T-helper 22 cell (primary cell): ENCODE results near the gene TK2.

Experiments
- DNase-seq: peaks from one replicate; pipeline ENCODE4 v3.0.0-alpha.2; 2020; ENCODE audit warnings: low read depth

The TK2 gene

DNA sequence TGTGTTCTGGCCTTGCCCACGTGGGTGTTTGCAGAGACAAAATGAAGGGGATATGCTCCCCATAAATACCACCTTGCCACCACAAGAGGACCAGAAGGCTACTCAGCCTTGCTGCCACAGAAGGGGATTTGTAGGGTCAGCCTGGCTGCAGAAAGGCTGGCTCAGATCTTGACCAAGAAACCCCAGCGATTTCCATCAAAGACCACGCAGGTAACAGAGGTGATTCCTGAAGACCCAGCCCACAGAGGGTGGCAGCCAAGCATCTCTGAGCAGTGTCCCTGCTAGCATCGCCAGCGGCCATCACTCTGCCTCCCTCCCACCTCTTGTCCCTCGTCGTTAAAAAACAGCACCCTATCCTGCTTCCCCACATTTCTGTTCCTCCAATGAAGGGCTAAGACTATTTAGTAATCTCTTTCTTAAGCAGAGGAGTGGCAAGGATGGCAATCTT lies 68.0 kb downstream of the TK2 start:
- no peak for DNase-seq

GRCh38 chr16:66481081-66481942 lies 68.6 kb downstream of the TK2 start:
- DNase-seq = no peak

DNA sequence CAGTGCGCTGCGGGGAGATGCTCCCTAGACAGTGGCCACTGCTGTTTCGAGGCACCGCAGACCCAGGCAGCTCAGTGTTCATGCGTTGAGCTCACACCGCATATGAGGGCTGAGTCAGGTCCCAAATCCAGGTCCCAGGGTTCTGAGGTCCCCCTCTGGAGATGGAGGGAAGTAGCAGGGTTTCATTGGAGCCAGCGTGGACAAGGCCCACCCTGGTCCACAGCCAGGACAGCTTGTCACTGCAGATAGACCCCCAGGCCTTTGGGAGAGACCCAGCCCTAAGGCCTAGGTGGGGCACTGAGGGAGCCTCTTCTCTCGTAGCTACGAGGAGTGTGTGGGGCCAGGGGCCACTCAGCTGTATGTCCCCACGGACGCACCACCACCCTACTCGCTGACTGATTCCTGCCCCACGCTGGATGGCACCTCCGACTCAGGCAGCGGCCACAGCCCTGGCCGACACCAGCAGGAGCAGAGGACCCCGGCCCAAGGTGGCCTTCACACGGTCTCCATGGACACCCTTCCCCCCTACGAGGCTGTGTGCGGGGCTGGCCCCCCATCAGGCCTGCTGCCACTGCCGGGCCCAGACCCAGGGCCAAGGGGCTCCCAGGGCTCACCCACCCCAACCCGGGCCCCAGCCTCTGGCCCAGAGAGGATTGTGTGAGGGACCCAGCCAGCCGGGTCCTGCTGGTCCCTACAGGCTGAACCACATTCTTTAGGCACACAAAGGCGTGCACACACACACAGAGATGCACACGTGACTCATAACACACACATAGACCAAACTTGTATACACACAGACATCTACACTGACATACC lies 69.4 kb downstream of the TK2 start:
- DNase-seq = no peak

DNA sequence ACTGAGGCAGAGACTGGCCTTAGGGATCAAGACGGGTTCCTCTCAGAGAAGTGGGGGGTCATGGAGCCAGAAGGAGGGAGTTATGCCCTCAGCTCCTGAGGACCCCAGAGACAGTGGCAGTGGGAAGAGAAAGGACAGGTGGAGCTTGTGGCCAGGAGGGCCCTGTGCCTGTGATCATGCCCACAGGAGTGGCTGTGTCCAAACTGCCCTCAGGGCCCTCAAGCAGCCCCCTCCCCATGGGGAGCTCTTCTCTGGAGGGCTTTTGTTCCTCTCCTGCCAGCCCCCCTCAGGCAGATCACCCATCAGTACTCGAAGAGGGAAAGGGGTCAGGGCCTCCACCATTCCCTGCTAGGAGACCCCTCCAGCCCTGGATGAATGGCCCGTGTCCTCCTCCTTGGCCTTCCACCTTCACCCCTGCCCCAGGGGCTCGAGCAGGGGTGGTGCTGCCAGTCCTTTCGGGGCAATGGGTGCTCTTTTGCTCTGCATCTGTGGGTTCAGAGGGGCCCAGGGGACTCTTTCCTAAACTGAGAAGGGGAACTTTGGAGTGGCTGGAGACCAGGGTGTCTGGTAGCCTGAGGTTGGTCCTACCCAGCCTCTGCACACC lies 70.2 kb downstream of the TK2 start:
- no peak for DNase-seq

- peak; percentile 37 for DNase-seq
Measured at GRCh38 chr16:66478733-66479511, 71.0 kb downstream of the TK2 start.

DNA sequence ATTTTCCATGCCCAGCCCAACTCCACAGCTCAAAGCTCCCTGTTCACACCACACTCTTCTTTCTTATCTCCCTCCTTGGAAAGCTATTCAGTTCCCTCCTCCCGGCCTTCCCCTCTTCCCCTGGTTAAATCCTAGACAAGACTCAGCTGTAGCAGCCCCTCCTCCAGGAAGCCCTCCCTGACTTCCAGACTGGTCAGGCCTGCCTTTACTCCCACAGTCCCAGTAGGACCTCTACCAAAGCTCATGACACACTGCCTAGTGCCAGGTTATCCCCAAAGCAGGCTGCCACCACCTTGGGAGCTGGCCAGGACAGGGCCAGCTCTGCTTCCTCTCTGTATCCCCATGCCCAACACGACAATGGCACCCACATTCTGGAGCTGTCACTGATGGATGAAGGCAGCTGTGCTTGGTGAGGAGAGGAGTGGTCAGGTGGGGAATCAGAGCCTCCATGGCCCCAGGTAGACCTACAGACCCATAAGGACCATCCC lies 72.8 kb downstream of the TK2 start:
- no peak for DNase-seq

- no peak for DNase-seq
Measured at GRCh38 chr16:66476328-66477027, 73.4 kb downstream of the TK2 start.

DNA sequence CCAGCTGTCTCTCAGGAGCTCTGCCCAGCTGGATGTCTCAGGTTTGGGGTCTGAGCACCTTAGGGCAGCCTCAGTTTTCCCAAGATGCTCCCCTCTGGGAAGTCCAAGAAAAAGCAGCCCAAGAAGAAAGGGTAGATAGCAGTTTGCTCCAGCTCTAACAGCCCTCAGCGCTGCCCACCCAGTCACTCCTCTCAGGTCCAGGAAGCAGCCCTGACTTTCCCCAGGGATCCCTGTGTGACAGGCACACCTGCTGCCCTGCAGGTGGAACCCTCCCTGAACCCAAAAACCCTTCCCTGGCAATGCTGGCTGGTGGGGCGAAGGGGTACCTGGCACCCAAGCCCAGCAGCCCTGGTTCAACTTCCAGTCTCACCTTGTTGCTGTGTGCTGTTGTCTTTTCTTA lies 74.7 kb downstream of the TK2 start:
- no peak for DNase-seq

- DNase-seq = peak; percentile 16
Measured at GRCh38 chr16:66474750-66475199, 75.1 kb downstream of the TK2 start.

GRCh38 chr16:66473654-66474519 lies 76.0 kb downstream of the TK2 start:
- no peak for DNase-seq

DNA sequence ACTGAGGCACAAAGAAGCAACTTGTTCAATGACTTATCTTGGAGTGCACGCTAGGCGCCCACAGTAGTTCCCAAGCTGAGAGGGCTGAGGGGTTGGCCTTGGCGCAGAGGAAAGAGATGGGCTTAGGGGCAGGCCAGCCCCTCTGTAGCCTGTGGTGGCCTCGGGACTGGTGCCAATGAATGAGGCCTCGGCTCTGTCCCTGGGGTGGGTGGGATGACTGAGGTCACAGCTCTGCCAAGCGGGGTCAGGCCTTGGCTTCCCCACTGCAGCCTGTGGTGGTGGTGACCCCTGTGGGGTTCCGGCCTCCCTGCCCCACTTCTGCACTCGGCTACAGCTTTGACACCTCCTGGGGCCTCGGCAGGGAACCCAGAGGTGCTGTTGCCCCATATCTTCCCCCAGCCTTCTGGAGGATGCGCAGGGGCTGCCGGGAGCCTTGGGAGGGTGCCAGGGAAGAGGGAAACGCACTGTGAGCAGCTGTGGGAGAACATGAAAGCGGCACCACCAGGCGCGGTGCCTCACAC lies 76.8 kb downstream of the TK2 start:
- DNase-seq = no peak

GRCh38 chr16:66471716-66472393 lies 78.1 kb downstream of the TK2 start:
- DNase-seq = no peak

DNA sequence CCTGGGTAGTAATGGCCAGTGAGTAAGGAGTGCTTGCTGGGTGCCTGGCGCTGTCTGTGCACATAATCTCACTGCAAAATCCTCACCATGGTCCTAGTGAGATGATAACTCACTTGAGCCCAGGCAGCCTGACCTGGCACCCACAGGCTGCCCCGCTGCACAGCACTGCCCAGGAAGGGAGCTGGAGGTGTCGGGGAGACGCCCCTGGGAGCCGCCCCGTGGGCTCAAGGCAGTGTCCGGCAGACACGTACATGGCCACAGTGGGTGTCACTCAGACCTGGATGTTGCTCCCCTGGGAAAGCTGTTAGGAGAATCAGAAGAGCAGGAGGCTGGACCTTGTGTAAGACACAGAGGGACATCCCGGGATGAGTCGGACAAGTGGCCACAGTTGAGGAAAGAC lies 78.7 kb downstream of the TK2 start:
- no peak for DNase-seq

DNA sequence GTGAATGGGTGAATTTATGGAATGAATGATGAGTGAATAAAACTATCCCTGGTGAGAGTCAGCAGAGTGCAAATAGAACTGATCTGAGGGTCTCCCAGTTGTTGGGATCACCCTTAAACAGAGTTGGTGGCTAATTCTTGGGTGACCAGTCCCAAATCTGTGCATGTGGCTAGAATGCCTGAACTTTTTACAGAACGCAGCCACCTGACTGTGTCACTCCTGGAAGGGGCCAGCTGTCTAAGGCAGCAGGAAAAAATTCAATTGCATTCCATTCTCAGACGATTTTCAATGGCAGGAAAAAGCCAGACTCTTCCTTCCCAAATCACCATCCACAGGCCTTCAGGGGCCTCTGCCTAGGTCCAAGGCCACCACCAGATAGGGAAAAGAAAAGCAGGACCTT lies 79.4 kb downstream of the TK2 start:
- DNase-seq = no peak

DNA sequence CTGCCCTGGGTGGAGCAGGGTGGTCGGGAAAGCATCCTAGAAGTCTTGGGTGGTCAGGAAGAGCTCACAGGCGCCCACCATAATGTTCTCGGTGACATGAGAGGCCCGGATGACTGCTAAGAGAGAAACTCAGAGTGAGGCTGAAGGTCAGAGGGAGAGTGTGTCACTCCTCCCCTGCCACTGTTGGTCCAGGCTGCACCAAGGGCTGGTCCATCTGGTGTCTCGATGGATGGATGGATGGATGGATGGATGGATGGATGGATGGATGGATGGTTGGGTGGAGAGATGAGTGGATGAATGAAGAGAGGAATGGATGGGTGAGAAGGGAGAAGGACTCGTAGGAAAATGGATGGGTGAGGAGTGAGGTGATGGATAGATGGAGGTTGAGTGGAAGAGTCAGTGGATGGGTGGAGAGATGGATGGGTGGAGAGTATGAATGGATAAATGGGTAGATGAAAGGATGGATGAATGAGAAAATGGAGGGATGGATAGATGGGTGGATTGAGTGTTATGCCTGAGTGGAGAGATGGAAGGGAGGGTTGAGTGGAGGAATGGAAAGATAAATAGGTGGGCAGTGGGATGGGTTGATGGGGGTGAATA lies 79.9 kb downstream of the TK2 start:
- DNase-seq = no peak

DNA sequence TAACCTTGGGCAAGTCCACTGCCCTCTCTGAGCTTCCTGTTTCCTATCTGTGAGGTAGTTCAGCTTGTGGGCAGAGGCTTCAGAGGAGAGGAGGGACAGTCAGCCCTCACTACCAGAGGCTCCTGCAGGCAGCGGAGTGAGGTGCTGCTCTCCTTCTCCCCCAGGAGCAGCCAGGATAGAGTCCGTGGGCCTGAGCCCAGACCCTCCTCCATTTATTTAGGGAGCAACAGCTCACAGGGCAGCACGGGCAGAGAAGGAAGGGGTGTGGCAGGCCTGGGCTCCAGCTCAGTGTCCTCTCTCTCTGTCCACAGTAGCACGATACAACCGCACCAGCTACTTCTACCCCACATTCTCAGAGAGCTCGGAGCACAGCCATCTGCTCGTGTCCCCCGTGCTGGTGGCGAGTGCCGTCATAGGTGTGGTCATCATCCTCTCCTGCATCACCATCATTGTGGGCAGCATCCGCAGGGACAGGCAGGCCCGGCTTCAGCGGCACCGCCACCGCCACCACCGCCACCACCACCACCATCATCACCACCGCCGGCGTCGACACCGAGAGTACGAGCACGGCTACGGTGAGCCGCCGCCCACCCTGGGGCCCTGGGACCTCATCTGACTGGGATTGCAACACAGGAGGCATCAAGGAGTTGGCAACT lies 80.5 kb downstream of the TK2 start:
- no peak for DNase-seq

DNA sequence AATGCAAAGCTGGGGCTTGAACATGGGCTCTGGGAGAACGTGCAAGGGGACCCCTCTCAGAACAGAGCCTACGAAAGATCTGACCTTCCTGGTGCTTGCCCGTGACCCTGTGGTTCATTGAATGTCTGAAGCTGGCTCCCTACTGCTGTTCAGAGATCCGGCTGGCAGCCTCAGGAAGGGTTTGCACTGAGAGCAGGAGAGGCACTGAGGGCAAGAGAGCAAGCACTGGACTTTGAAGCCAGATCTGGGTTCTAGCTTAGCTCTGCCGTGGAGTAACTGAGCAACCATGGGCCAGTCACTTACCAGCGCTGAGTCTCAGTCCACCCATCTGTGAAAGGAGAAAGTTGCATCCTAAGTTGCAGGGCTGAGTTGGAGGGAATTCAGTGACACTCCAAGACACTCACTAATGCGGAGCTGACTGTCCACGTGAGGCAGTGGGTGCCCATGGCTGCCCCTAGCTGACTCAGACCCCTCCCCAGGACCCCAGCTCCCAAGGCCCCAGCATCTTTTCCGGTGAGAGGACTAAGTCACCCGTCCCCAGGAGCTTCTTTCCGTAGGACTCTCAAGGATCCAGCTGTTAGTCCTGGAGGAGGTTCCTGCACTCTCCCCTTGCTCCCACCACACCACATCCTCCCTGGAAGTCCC lies 81.5 kb downstream of the TK2 start:
- no peak for DNase-seq

GRCh38 chr16:66467611-66468010 lies 82.3 kb downstream of the TK2 start:
- no peak for DNase-seq
